Skeletal muscle cell (primary cell): ENCODE data around the gene CLNS1A.
A peak's percentile ranks its signal among the peaks of the same experiment; 100 is the strongest.
"Not testable (repeated sequence)": the region's sequence is repeated elsewhere in the genome, so short reads cannot be mapped to it uniquely, and the experiment has no call there.

ENCODE experiments used
- DNase-seq: peaks from one replicate; pipeline ENCODE4 v3.0.0-alpha.2; 2010; ENCODE audit warnings: low read depth
- H3K4me3 ChIP-seq: 2 replicates; pipeline ENCODE4 v1.5.1; 2011; ENCODE audit warnings: low read depth, mild to moderate bottlenecking, control low read depth, low read length, moderate library complexity

The CLNS1A gene

DNA sequence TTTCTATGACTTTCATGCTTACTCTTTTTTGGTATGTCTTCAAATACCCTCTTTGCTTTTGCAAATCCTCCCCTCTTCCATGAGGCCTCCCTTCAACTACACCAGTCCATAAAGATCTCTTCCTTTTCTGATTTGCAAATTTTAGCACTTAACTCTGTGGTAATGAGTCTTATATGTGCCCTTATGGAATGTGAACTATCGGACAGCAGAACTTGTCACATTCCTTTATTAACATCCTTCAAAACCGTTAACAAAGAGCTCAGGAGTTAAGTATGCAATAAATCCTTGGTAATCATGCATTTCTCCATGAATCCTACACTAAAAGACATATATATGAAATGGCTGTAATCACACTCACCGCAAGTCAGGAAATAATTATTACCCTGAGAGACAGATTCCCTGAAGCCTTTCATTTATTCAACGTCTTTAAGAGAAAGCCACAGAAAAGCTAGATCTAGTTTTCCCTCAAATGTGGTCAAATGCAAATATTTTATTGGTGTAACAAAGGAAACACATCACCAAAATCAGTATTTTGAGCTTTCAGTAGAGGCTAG, 7.4 kb downstream of the CLNS1A start:
- no peak for DNase-seq
- no peak overlapping the region for H3K4me3 ChIP-seq

DNA sequence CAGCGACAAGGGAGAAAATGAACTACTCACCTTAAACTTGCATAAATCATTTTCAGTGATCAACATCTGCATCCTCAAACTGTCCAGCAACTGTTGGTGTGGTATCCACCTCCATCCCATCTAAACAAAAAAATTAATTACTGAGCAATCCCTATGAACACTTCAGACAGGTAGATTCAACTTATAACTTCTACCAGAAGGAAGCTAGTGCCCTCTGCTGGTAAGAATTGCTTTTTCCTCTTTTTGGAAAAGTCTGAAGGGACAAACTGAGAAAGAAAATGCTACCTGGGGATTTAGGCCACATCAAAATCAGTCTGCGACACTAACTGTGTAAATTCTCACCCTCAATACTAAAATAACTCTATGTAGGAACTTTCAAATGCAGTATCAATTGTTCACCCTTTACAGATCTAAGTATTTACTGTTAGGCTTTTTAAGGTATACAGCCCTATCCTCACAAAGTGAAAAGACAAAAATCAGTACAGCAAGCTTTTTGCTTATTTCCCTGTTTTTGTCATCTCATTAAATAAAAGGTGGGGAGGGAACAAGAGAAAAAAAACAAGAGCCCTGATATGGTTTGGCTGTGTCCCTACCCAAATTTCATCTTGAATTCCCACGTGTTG, 17.9 kb downstream of the CLNS1A start:
- DNase-seq: no peak
- no peak overlapping the region for H3K4me3 ChIP-seq

DNA sequence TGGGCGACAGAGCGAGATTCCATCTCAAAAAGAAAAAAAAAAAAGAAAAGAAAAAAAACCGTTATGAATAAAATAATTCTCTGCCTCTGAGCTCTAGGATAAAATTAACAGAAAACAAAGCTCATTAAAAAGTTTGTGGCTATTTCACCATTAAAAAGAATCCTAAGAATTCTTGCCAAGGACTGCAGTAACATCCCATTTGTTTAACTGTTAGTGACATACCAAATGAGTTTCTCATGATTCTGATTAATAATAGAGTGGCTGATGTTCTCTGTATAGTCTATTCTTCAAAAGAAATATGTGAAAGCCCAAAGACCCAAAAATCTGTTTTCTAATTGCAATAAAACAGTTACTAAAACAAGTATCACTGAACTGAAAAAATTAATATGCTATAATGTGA, 19.7 kb downstream of the CLNS1A start:
- no peak for DNase-seq

DNA sequence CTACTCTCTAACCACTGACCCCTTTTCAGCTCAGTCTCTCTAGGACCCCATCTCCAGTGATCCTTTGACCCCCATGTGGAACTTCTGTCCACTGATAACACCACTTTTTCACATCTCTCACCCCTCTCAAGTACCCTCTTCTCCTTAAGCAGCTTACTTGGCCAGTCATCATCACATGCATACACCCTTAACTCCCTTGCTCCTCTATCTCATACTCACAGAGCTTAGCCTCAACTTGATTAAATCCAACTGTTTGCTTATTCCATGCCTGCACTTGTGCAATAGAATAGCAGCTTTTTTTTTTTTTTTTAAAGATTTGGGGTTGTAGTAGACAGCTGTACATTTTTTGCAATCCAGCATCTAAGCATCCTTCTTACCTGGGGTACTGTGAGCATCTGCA, 25.7 kb downstream of the CLNS1A start:
- no peak for DNase-seq
- H3K4me3 ChIP-seq: no peak overlapping the region

More for the DNA sequence above, 19.7 kb downstream of the CLNS1A start:
- no peak overlapping the region for H3K4me3 ChIP-seq

DNA sequence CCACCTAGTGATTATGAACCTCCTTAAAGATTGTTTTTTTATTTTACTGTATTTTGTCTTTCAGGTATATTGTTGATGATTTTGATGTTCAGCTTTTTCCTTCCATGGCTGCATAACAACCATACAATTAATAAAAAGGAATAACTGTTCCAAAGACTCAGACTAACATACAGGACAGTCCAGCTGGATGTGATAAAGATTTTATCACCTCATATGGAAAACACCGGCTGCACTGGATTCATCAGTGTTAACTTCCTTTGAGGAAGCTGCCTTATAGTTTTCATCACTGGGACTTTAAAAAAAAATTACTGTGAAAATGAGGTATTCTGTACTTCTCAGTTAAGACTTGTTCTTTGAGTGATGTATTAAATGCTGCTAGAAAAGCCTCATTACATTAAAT, 28.4 kb downstream of the CLNS1A start:
- no peak for DNase-seq
- no peak overlapping the region for H3K4me3 ChIP-seq

DNA sequence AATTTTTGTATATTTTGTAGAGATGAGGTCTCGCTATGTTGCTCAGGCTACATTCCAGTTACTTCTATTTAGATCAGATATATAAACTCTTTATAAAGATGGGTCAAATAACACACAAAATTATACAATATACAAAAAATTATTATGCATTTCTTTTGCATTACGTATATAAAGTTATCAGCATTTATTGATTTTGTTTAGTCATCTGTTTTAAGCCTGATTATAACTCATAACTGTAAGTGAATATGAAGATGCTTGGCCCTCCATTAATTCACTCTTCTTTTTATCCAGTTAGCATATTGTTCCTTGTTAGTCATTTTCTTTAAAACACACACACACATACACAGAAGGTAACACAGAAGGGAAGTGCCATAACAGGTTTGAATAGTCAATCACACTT, 33.3 kb downstream of the CLNS1A start:
- no peak for DNase-seq
- no peak overlapping the region for H3K4me3 ChIP-seq

DNA sequence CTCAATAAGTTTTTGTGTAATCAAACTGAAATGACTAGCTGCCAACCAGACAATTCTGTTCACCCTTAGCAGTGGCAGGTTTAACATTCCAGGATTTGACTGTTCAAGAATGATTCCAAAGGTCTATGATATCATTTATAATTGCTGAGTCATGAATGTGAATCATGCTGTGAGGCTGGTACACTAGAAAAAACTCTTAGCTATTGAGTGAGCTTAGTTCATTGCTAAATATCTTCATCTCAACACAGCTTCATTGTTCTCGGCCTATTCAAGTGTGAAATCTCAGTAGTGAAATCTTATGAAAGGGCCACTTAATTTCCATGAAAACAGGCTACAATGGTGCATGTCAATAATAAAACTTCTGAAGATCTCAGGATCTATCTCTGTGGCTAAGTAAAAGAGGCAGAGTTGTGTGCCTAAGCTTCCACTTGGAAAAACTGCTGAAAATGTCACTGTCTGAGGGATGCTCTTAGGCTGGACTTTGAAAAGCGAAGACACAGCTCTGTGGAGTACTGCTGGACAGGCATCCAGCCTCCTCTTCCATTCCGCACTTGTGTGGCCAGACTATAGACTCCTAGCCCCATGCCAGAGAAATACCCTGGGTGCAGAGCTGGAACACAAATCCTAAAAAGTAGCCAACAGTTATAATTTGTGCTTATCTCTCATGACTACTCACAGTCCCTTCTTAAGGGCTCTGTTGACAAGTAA, 35.1 kb downstream of the CLNS1A start:
- no peak overlapping the region for H3K4me3 ChIP-seq

DNA sequence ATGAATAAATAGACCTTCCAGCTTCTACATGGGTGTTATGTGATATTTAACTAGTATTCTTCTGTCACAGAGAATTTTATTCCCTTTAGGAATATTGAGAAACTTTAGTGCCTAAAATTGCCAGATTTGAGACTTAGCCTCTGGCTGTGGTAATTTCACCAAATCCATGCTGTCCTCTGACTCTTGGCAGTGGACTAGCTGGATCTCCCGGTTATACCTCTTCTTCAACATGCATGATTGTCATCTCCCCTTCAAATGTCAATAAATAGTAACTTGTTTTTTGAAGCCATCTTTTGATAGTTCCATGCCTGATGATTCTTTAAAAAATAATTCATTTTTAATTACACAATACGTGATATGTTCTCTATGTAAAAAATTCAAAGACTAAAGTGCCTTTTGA, 39.4 kb downstream of the CLNS1A start:
- H3K4me3 ChIP-seq: no peak overlapping the region
- no peak for DNase-seq

More for the DNA sequence above, 35.1 kb downstream of the CLNS1A start:
- peak; percentile 58 for DNase-seq

DNA sequence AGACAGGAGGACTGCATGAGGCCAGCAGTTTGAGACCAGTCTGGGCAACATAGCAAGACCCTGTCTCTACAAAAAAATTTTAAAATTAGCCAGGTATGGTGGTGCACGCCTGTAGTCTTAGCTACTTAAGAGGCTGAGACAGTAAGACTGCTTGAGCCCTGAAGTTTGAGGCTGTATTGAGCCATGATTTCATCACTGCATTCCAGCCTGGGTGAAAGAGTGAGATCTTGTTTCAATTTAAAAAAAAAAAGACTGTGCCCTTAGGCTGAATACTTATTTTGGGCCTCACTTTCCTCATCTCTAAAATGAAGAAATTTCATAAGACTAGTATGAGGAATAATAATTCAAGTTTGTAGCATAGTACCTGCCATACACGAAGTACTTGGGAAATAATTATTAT, 41.0 kb downstream of the CLNS1A start:
- DNase-seq: peak; percentile 31

DNA sequence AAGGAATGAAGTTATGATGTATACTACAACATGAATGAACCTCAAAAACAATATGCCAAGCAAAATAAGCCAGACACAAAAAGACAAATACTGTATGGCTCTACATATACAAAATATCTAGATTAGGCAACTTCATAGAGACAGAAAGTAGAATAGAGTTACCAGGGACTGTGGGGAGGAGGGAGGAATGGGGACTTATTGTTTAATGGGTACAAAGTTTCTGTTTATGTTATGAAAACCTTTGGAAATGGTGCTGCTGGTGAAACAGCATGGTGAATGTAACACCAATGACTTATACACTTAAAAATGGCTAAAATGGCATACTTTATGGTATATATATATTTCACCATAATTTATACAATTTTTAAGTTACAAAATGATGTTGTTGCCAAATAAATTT, 43.7 kb downstream of the CLNS1A start:
- no peak for DNase-seq
- H3K4me3 ChIP-seq: no peak overlapping the region

More for the DNA sequence above, 41.0 kb downstream of the CLNS1A start:
- no peak overlapping the region for H3K4me3 ChIP-seq

DNA sequence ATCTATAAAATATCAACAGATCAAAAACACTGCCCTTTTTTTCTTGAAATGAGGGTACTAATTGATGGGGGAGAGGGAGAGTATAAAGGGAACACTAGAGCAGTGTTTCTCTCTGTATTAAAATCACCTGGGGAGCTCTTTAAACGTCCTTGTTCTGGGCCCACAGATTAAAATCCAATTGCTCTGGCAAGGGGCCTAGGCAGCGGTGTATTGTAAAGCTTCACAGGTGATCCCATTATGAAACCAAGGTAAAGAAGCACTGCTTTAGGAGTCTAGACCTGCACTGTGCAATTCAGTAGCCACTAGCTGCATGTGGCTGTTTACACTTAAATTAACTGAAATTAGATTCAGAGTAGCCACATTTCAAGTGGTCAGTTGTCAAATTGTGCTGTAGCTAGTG, 44.9 kb downstream of the CLNS1A start:
- DNase-seq: no peak
- H3K4me3 ChIP-seq: no peak overlapping the region

DNA sequence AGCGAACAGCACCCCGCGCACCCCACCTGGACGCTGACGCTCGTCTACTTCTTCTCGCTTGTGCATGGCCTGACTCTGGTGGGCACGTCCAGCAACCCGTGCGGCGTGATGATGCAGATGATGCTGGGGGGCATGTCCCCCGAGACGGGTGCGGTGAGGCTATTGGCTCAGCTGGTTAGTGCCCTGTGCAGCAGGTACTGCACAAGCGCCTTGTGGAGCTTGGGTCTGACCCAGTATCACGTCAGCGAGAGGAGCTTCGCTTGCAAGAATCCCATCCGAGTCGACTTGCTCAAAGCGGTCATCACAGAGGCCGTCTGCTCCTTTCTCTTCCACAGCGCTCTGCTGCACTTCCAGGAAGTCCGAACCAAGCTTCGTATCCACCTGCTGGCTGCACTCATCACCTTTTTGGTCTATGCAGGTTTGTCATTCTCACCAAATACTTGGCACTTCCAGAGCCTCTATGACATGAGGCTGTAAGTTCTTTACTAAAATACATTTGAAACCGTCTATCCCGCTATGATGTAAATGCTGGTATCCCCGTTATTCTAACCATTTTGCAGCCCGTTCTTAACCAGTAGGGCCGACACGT, 47.3 kb downstream of the CLNS1A start:
- peak; percentile 20 for DNase-seq
- peak overlapping the region; percentile 67 for H3K4me3 ChIP-seq

DNA sequence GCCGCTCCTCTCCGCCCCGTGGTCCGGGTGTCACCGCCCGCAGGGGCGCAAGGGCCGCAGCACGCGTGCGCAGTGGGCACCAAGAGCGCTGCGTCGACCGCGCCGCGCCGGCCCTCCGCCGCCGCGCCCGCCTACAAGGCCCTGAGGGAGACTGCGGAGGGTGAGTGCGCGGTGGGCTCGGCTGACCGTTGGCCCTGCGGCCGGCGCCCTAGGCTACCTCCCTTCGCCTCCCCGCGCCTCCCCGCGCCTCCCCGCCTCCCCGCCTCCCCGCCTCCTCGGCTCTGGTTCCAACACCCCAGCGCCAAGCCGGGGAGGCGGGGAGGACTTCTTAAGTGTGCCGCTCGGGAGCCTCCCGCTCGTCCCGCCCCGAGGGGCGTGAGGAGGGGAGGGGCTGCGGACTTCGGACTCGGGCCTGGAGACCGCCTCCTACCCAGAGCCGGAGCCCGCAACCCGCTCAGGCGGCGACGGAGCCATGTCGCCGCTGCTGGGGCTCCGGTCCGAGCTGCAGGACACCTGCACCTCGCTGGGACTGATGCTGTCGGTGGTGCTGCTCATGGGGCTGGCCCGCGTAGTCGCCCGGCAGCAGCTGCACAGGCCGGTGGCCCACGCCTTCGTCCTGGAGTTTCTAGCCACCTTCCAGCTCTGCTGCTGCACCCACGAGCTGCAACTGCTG, 47.9 kb downstream of the CLNS1A start, which contains the start of gene AQP11:
Gene AQP11, plus strand, starts transcription at position 433 of the 673 bp plus-strand sequence. Its CDS starts 40 bp downstream, at position 473.
- DNase-seq: peak; percentile 51
- H3K4me3 ChIP-seq: peak within 1 kb of the TSS; percentile 67

DNA sequence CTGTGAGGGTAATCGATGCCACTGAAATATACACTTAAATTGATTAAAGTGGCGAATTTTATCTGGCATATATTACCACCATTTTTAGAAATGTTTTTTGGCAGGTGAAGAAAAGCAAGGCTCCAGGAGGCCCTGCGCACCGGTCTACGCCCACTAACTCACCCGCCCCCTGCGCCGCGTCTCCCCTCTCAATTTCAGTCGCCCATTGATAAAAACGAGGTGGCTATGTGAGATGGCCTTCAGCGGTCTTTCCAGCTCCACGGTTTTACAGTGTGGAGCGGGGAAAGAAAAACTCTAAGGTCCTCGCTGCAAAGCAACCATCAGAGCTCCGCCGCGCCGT, 48.4 kb downstream of the CLNS1A start:
- DNase-seq: no peak
- peak overlapping the region; percentile 67 for H3K4me3 ChIP-seq

DNA sequence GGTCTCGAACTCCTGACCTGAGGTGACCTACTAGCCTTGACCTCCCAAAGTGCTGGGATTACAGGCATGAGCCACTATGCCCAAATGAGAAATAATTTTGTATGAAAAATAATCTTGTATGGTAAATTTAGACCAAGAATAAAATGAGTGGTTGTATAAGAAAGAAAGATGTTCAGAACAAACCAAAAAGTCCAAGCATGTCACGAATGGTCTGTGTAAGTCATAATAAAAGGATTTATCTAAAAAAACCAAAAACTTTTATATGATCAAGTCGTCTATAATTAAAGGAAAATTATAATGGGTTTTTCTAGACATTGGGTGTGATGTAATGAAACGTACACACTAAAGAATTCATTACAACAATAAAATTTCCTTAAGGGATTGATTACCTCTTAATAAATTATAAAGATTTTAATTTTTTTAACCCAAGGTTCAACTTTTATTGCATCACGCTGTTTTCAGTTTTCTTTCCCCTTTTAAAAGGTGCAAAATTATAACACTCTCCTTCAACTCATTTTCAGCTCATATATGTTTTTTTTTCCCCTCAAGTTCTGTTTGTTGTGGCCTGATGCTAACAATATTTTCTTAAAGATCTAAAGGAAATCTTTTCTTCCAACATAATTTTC, 56.8 kb downstream of the CLNS1A start:
- H3K4me3 ChIP-seq: no peak overlapping the region
- DNase-seq: no peak

DNA sequence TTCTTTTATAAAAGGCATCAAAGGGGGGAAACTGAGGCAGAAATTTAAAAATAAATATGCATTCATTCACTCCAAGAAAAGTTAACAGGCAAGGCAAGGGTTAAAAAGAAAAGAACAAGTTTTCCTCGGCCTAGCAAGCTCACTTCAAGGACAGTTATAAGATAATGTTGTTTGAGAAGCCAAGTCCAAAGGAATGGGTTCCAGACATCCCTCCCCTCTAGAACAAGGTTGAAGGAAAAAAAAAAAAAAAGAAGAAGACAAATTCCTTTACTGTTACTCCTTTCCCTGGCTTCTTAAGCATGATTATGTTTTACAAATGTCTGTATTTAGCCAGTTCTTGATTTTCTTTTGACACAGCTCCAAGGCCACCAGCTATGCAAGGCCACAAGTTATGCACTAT, 62.2 kb downstream of the CLNS1A start:
- not testable (repeated sequence) for H3K4me3 ChIP-seq

DNA sequence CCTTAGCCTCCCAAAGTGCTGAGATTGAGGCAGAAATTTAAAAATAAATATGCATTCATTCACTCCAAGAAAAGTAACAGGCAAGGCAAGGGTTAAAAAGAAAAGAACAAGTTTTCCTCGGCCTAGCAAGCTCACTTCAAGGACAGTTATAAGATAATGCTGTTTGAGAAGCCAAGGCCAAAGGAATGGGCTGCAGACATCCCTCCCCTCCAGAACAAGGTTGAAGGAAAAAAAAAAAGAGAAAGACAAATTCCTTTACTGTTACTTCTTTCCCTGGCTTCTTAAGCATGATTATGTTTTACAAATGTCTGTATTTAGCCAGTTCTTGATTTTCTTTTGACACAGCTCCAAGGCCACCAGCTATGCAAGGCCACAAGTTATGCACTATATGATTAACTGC, 66.7 kb downstream of the CLNS1A start:
- DNase-seq, H3K4me3 ChIP-seq: not testable (repeated sequence)

More for the DNA sequence above, 62.2 kb downstream of the CLNS1A start:
- DNase-seq: not testable (repeated sequence)

DNA sequence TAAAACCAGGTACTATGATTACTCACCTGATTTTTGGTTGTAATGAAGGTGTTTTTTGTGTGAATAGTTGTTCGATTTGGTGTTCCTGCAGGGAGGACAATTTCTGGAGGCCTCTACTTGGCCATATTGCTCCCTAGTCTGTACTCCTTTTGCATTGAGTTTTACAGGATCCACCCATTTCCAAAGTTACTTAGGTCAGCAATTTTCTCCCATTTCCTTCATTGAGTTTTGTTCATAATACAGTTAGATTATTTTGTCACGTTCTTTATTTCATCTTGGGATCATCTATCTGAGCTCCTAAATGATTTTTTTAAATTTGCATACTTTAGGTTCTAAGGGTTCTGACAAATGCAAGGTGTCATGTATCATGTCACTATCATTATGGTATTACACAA, 67.9 kb downstream of the CLNS1A start:
- no peak for DNase-seq

DNA sequence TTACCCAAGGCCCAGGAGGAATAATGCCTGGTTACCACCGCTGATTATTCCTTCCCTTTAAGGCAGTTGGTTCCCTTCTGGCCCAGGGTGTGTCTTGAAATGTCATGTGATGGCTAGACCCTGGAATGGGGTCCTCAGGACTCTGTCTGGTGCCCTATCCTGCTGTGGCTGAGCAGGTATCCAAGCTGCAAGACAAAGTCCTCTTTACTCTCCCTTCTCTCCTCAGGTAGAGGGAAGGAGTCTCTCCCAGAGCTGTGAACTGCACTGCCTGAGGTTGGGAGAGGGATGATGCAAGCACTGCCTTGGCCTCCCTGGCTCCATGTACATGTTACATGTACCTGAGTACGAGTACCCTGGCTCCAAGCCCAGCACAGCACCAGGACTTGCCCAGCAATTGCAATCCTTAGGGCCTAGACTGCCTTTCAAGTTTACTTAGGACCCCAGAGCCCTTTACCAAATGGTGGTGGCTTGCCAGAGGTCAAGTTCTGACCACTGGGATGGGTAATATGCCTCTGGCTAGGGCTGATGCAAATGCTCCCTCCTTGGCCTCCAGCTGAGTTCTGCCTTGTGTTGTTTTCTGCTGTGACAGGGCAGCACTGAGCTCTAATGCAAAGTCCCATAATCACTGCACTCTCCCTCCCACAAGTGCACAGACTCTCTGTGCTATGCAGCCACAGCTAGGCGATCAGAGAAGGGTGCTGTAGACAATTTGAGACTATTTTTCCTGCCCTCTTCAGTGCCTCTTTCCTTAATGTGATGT, 68.5 kb downstream of the CLNS1A start:
- no peak for DNase-seq
- H3K4me3 ChIP-seq: no peak overlapping the region

More for the DNA sequence above, 67.9 kb downstream of the CLNS1A start:
- no peak overlapping the region for H3K4me3 ChIP-seq
